GM21447 (cell line): ENCODE results near the gene MRTFA.
"Not testable (repeated sequence)": the region's sequence is repeated elsewhere in the genome, so short reads cannot be mapped to it uniquely, and the experiment has no call there.

Experiments
- ATAC-seq: cut with Tn5 transposase; IDR thresholded peaks from one replicate; pipeline ENCODE4 v1.9.1; 2021; ENCODE audit not compliant: unreplicated experiment

MRTFA gene

DNA sequence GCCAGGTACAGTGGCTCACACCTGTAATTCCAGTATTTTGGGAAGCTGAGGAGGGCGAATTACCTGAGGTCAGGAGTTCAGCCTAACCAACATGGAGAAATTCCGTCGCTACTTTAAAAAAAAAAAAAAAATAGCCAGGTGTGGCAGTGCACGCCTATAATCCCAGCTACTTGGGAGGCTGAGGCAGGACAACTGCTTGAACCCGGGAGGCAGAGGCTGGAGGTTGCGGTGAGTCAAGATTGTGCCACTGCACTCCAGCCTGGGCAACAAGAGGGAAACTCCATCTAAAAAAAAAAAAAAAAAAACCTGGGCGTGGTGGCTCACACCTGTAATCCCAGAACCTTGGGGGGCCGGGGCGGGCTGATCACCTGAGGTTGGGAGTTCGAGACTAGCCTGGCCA is 37.8 kb downstream of the MRTFA start:
- not testable (repeated sequence) for ATAC-seq

DNA sequence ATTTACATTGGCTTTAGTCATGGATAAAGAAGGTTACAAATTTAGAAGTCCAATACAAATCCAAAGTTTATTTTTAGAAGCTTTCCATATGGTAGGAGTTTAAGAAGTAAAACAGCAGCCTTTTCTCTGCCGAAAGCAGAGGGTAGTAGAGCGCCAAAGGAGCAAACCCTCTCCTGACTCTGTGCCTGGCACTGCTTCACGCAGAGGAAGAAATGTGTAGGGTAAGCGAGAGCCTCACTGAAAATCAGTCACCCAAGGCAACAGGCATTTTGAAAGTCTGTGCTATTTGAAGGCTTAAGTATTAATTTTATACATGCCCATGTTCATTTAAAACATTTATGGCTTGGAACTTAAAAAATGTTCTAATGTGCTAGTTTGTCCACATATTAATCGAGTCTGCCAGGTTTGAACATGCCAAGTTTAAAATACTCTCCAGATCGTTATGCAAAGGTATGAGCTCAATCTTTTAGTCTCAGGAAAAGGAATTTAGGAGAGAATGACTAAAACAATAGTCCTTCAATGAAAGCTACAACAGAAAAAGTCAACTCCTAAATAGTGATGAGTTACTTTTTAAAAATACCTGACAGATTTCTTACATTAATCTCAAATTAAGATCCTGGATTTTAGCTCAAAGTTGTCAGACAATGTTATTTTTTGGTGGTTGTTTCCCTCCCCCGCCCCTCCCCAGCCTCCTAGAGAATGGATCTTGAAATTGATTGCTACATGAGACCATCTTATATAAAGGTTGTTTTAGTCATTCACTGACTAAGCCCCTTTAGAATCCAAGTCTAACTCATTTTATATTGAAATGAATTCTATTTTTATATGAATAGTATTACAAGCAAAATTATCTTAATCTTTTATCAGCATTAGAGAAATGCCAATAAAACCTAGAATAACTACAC is 38.7 kb downstream of the MRTFA start:
- ATAC-seq = no peak

DNA sequence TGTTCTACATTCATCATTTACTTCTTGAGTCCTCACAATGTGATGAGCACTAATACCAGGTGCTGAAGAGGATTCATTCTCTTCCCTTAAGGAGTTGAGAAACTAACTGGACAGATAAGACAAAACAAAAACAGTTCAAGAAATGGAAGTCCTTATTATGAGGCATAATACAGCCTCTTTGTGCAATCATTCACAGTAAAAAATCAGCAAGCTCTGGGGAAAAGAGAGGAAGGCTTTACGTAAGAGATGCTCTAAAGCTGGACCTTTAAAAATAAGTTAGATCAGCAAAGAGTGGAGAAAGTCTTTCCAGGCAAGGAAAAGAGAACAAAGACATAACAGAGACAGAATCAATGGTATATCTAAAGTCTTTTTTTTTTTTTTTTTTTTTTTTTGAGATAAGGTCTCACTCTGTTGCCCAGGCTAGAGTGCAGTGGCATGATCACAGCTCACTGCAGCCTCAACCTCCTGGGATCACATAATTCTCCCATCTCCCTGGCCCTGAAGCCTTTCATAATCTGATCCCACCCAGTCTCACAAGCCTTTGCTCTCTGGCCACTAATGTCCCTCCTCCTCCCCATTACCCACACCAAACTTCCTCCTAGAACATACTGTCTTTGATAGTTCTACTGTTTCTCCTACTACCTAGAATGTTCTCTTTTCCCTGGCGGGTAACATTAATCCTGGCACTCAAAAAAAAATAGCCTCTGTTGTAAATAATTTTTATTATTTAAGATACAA is 40.9 kb downstream of the MRTFA start:
- ATAC-seq = no peak

DNA sequence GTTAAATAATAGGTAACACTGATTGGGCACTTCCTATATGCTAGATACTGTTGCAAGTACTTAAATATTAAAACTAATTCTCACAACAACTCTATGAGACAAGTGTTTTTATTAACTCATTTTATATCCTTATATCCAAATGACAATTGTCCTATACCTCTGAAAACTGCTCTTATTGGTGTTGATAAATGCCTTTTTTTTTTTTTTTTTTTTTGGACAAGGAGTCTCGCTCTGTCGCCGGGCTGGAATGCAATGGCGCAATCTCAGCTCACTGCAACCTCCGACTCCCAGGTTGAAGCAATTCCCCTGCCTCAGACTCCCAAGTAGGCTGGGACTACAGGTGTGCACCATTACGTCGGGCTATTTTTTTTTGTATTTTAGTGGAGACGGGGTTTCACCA is 41.6 kb downstream of the MRTFA start:
- no peak for ATAC-seq

DNA sequence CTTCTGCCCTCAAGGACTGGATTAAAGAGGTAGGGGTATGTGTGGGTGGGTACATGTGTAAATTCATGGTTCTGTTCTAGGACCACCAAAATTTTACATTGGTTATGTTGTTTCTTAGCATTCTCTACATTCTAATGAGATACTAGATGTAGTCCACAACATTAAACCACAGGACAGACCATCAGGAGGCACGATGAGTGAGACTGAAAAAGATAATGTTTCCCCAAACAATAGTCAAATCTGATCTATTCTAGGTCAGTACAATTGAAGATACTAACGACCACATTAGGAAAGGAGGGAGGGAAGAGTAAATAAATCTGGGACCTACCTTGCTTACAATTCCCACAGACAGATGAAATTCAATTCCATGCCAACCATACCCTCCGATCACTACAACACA is 42.2 kb downstream of the MRTFA start:
- no peak for ATAC-seq

DNA sequence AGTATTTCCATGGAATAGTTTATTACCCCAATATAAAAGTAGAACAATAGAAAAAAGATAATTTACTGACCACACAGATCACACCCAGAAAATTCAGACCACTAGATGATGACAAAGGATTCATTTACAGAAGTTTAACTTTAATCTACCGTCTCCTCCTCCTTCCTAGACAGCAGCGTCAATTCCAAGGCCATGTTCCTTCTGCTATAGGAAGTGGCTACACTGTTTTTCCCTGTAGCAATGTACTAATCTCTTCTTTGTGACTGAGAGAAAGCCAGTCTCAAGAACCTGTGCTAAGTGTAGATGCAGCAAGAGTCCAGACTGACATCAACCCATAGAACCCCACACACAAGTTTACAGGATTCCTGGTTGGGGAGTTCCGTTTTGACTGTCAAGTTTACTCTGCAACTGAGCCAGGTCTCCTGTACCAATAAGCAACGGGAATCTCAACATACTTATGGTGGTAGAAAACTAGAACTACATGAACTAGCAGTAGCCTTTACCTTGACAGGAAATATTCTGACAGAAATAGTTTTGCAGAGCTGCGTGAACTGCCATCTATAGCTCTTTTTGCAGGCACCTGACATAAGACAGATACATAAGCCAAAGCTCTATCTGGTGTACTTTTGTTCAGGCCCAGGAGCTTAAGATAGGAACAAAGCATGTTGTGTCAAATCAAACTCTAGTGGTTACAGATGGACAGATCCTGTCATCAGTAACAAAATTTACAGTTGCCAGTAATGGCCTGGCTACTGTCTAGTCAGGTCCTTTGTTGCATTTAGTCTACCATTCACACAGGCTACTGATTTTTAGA is 42.9 kb downstream of the MRTFA start:
- no peak for ATAC-seq

DNA sequence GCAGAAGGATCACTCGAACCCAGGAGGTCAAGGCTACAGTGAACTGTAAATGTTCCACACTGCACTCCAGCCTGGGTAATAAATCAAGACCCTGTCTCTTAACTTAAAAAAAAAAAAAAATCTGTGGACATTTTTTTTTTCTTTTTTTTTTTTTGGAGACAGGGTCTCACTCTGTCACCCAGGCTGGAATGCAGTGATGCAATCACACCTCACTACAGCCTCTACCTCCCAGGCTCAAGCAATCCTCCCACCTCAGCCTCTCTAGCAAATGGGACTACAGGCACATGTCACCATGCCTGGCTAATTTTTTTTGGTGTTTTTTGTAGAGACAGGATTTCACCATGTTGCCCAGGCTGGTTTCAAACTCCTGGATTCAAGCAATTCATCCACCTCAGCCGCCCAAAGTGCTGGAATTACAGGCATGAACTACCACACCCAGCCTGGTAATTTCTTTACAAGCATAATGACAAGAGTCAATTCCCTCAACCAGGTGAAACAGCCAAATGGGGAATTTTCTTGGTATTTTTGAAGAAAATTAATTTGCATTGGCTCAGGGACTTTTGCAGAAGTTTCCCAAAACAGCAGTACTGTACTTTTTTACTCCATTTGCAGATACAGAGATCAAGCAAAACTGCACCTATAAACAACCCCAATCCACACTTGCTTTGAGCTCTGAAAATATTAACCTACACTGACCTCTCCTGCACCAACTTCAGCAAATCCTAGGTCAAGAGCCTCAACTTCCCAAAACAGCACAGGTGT is 44.0 kb downstream of the MRTFA start:
- no peak for ATAC-seq

DNA sequence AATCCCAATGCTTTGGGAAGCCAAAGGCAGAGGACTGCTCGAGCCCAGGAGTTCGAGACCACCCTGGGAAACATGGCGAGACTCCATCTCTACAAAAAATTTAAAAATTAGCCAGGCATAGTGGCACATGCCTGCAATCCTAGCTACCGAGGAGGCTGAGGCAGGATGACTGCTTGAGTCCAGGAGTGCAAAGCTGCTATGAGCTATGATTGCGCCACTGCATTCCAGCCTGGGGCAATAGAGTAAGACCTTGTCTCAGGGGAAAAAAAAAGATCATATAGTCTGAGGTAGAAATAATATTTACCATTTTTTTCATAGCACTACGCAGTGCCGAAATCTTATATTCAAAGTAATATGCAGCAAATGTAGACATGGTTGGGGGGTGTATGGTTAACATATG is 47.8 kb downstream of the MRTFA start:
- ATAC-seq = no peak

DNA sequence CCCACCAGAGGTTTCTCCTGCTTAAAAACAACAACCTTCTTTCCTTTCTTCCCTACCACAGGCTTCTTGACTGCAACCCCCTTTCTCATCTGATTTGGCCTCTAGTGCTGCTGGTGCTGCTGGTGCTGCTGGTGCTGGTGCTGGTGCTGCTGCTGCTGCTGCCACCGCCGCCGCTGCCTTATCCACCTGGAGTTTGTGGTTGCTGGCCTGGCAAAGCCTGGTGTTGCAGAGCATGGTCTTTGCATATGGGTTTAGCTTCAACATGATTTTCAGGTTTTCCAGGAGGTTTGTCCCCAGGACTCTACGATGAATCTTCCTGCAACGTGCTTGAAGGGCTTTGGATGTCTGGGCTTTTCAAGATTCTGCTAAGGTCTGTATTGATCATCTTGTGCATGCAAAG is 49.7 kb downstream of the MRTFA start:
- no peak for ATAC-seq

DNA sequence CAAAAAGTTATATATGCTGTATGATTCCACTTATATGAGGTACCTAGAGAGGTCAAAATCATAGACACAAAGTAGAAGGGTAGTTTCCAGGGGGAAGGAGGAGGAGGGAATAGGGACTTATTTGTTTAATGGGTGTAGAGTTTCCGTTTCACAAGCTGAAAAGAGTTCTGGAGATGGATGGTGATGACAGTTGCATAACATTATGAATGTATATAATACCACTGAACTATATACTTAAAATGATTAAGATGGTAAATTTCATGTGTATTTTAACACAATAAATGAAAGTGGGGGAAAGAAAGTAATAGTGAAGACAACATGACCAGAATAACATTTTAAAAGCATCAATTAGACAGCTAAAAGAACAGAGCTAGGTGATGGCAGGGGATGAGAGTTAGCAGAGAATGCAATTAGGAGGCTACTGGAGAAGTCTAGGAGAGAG is 51.2 kb downstream of the MRTFA start:
- no peak for ATAC-seq

DNA sequence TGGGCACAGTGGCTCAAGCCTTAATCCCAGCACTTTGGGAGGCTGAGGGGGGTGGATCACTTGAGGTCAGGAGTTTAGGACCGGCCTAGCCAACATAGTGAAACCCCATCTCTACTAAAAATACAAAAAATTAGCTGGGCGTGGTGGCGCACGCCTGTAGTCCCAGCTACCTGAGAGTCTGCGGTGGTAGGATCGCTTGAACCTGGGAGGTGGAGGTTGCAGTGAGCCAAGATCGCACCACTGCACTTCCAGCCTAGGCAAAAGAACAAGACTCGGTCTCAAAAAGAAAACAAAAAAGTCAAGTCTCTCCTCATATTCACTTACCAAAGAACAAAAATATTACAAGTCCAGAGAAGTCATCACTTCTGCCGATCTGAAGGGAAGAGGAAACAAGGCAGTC is 51.8 kb downstream of the MRTFA start:
- not testable (repeated sequence) for ATAC-seq

DNA sequence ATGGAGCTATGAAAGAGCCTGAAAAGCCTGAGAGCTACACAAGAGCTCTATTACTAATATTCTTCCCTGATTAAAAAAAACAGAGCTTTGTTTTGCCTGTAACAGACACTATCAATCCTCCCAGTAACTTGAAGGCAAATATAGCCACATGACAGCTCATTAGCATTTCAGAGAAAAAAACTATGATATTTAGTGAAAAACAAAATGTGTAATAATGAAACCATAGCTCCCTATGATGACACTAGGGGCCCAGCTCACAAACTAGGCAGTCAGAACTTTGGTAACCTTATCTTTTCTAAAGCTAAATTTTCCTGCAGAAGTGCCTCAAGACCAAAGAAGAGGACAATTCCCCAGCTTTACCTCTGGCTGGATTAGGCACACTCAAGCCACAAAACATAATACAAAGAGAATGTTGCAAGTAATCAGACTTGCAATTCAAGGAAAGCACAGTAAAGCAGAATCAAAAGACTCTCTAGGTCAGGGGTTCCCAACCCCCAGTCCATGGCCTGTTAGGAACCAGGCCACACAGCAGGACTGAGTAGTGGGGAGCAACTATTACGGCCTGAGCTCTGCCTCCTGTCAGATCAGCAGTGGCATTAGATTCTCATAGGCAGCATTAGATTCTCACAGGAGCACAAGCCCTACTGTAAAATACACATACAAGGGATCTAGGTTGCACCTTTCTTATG is 53.3 kb downstream of the MRTFA start:
- no peak for ATAC-seq

DNA sequence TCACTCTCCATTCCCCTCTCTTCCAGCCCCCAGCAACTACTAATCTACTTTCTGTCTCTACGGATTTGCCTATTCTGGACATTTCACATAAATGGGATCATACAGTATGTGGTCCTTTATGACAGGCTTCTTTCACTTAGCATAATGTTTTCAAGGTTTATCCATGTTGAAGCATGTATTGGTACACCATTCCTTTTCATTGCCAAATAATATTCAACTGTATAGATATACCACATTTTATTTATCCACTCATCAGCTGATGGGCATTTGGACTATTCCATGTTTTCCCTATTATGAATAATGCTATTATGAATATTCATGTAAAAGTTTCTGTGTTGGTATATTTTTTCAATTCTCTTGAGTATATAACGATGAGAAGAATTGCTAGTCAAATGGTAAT is 54.5 kb downstream of the MRTFA start:
- ATAC-seq = no peak

DNA sequence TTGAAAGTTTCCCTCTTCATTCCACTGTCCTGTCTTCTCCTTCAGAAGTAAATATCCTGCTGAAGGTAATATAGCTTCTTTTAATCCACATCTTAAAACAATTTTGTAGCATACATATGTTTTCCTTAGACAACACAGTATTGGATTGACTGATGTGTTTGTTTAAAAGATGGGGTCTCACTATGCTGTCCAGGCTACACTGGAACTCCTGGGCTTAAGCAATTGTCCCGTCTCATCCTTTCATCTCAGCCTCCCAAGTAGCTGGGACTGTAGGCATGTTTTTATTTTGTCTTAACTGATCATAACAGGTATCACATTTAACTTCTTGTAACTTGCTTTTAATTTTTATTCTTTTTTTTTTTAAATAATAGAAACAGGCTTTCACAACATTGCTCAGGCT is 55.9 kb downstream of the MRTFA start:
- no peak for ATAC-seq

DNA sequence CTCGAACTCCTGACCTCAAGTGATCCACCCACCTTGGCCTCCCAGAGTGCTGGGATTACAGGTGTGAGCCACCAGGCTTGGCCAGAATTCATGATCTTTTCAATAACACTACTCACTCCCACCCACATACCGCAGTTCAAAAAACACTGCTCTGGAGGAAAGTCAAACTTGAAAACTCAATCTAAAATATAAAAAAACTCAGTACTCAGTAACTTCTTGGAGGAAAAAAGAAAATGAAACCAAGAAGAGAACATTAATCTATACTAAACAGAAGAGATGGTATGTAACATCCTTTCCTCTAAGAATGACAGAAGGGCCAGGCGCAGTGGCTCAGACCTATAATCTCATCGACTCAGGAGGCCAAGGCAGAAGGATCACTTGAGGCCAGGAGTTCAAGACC is 58.3 kb downstream of the MRTFA start:
- no peak for ATAC-seq

DNA sequence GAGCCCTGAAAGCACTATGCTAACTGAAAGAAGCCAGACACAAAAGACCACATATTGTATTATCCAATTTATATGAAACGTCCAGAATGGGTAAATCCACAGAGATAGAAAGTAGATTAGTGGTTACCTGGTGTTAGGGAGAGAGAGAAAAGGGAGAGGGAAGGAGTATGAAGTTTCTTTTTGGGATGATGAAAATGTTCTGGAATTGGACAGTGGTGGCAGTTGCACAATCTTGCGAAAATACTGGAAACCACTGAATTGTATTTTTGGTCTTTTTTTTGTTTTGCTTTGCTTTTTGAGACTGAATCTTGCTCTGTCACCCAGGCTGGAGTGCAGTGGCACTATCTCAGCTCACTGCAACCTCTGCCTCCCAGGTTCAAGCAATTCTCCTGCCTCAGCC is 63.5 kb downstream of the MRTFA start:
- no peak for ATAC-seq

DNA sequence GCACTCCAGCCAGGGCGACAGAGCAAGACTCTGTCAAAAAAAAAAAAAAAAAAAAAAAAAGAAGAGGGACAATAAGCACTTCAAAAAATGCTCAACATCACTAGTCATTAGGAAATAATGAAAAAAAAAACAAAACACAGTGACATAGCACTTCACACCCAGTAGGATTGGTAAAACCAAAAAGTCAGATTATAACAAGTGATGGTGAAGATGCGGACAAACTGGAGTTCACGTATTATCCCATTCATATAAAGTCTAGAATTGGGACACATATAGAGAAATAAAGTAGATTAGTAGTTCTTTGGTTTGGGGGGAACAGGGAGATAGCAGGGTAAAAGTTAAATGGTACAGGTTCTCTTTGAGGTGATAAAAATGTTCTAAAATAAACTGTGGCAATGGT is 64.6 kb downstream of the MRTFA start:
- ATAC-seq = no peak

DNA sequence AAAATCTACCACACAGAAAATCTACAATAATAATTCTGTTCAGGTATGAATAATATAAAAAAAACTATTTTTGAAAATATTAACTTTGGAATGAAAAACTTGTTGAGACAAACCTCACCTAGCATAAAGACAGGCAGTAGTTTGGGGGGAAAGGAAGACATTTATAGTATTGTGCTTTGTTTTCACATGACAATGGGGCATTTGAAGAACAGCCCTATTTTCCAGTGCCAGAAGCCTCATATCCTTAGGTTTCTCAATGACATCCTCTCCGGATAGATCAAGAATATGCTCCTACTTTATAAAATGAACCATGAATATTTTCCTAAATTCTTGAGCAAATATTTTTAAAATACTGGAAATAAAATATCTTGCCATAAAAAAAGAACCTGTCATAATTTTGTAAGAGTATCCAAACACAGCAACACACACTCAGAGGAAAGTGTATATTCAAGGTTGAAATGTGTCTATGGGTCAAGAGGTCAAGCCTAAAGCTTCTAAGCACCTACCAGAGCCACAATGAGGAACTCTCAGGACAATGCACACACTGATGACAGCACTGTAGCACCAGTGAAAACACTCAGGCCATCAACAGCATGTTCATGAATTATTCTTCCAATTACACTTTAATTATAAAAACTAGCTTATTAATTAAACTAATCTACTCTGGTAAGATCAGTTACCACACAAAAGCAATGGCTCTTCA is 68.7 kb downstream of the MRTFA start:
- no peak for ATAC-seq

DNA sequence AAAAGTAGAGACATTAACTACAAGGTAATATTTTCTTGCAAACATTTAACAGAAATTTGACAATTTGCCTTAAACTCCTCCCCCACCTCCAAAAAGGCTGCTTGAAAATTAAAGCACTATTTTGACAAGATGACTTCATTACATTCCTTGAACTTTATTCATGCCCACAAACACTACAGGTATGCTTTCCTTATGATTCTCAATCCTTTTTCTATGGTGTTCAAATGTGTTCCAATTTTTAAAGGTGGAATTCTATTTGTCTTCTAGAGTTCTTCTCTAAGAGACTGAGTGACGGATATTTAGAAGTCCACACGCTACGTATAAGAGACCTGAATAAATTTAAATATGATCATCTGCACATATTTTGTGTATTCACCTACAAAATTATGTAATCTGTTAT is 69.4 kb downstream of the MRTFA start:
- no peak for ATAC-seq
